Hematopoietic multipotent progenitor cell treated with erythropoietin and hydrocortisone succinate and interleukin-3 and kit ligand, for 8 days (in vitro differentiated cells): ENCODE data around the gene FA2H.
A peak's percentile ranks its signal among the peaks of the same experiment; 100 is the strongest.
"Not testable (repeated sequence)": the region's sequence is repeated elsewhere in the genome, so short reads cannot be mapped to it uniquely, and the experiment has no call there.

ENCODE experiments used
- DNase-seq: peaks from one replicate; pipeline ENCODE4 v3.0.0-alpha.2; 2015

Gene FA2H

DNA sequence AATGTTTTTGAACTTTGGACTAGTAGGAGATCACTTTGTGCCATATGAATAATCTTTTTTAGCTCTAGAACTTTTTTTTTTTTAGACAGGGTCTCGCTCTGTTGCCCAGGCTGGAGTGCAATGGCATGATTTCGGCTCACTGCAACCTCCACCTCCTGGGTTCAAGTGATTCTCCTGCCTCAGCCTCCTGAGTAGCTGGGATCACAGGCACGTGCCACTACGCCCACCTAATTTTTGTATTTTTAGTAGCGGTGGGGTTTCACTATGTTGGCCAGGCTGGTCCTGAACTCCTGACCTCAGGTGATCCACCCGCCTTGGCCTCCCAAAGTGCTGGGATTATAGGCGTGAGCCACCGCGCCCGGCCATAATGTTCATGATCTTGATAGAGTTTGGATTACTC lies 105.7 kb downstream of the FA2H start:
- not testable (repeated sequence) for DNase-seq

DNA sequence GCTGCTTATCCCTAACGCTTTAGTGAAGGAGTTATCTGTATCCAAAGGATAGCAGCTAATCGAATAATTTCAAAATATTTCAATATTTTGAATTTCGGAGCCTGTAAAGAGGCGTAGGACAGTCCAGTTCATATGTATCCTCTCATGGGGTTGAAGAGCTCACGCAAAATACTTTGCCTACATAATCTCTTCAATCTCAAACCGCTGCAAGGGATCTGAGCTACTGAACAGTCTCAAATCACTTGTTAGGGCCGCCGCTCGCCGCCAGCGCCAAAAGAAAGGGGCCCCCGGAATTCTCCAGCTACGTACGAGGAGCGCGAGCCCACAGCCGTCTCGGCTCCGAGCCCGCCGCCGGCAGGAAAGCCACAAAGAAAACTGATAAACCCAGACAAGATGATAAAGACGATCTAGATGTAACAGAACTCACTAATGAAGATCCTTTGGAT lies 107.3 kb downstream of the FA2H start:
- DNase-seq = peak; percentile 55

DNA sequence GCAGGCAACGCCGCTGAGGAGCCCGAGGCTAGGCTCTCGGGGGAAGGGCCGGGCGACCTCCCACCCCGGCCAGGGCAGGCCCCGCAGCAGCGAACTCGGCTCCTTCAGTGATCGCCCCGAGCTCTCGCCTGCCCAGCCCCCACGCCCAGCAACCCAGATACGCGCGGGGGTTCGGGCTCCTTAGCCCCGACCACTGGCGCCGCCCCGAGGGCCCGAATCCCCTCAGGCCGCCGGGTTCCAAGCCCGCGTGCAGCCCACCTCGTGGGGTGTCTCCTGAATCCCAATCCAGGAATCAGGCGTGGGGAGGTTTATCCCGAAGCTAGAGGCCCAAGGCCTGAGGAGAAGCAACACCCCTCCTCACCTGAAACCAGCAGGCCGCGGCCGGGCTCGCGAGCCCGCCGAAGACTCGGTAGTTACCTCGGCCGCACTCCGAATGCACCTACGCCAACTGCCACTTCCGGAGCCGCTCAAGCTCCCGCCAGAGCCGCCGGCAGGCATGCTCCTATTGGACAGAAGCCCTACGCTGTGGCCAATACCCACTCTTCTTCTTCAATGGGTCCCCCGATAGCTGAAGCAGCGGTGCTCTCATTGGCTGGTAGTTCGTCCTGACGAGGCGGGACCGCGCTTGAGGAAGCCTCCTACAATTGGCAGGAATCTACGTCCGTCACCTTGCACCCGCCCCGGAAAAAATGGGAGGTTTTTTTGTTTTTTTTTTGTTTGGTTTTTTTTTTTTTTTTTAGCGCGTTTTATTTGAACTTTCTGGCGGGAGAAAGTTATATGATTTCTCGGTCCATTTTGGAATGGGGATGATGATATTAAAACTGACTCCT lies 108.0 kb downstream of the FA2H start, which contains the start of gene RFWD3:
TSS of gene RFWD3 (minus strand) at position 453 of the 830 bp plus-strand sequence. CDS start 5,428 bp downstream, outside the sequence.
- DNase-seq = peak; percentile 99

DNA sequence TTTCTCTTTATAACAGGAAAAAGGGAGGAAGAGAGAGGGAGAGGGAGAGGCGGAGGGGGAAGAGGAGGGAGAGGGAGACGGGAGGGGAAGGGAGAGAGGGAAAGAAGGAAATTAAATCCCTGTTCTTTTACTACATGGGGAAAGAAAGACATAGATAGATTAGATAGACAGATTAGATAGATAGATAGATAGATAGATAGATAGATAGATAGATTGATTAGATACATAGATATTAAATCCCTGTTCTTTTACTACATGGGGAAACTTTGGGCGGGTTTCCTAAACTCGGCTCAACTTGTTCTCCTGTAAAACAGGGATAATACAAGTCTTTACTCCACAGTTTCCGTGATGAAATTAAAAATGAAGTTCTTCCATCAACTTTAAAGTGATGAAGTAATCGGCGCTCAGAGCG lies 108.6 kb downstream of the FA2H start:
- no peak for DNase-seq
